Erythroblast (primary cell): ENCODE measurements around the gene CTSA.

ENCODE experiments used
- GATA1 ChIP-seq: IDR thresholded peaks from 2 replicates; pipeline ENCODE4 v1.6.1; 2011; ENCODE audit warnings: low read depth, mild to moderate bottlenecking, control low read depth, low read length, moderate library complexity
- POLR2A ChIP-seq: IDR thresholded peaks from 2 replicates; pipeline ENCODE4 v1.6.1; 2011; ENCODE audit warnings: mild to moderate bottlenecking, low read length

GRCh38 chr20:45857882-45858216, 33.3 kb upstream of the CTSA start:
- TF ChIP-seq POLR2A, result no peak
- no peak for TF ChIP-seq GATA1
